ENCODE results near the gene BTBD6. TPM values are rescaled to one million over a fixed set of nuclear protein-coding genes. Genes with fewer than 3 reads are reported as not detected.

Gene BTBD6
- total and polyA plus RNA-seq, 9 of the 15 experiments (the other 6 are each of a cell fraction or from before 2014, with no cell fraction given) = not detected

- no peak for TF ChIP-seq THRAP3 (IDR thresholded peaks at IDR 0.05; ENCODE audit: borderline replicate concordance)
- no peak for TF ChIP-seq ARID3A (IDR thresholded peaks at IDR 0.05; ENCODE audit: borderline replicate concordance, low read depth, low read length)
- no peak for TF ChIP-seq DPF2 (IDR thresholded peaks at IDR 0.05)
- TF ChIP-seq RBM17 (IDR thresholded peaks at IDR 0.05; ENCODE audit: borderline replicate concordance, low read depth, low read length) = no peak
- TF ChIP-seq SIRT6 (IDR thresholded peaks at IDR 0.05; ENCODE audit: low read depth, low read length) = no peak
- no peak for TF ChIP-seq ZNF436 (CRISPR knock-in tag; IDR thresholded peaks at IDR 0.05)
- no peak for TF ChIP-seq KHSRP (IDR thresholded peaks at IDR 0.05)
Observed at GRCh38 chr14:105224845-105225570, 23.3 kb upstream of the BTBD6 start (continued).

- in situ Hi-C loops (cut with MboI) (no loop called here), intact Hi-C loops (cut with micrococcal nuclease) (no loop called here)
- 94% methylated on average over 5 of the region's 10 CpGs for WGBS (ENCODE audit: insufficient coverage, low coverage, missing lambda C conversion rate)
Observed at GRCh38 chr14:105226198-105226597, 22.1 kb upstream of the BTBD6 start.

More at GRCh38 chr14:105226198-105226597, 22.1 kb upstream of the BTBD6 start:
- no peak for TF ChIP-seq MLX (CRISPR knock-in tag; conservative IDR thresholded peaks at IDR 0.05)
- peaks cover 0 to 5% of the 10 kb centered on the region in 2 experiments; a peak in 1 of 5 replicates for H3K4me1 ChIP-seq (replicated peaks in 1 of 2; ENCODE audit: control insufficient read depth in 2 of 2, insufficient read depth in 2 of 2, low read length in 2 of 2)
- no peaks in the 10 kb centered on the region for H3K9me3 ChIP-seq (replicated peaks; ENCODE audit: control insufficient read depth, insufficient read depth, low read depth, low read length)
- DNase-seq (ENCODE audit: extremely low read depth in 1 of 4, low spot score in 3 of 4) (no peak), FAIRE-seq (no peak), ATAC-seq (no peak)
- BruUV-seq (replicated peaks) = no TSS peak
- no peaks in the 10 kb centered on the region for H3K27me3 ChIP-seq (ENCODE audit: control insufficient read depth in 2 of 2, insufficient read depth in 2 of 2, low read length in 2 of 2)
- H3K27ac ChIP-seq (ENCODE audit: extremely low read depth, low read depth, low read length) = no peak overlapping the region
- H3K4me2 ChIP-seq (ENCODE audit: insufficient read depth, low read length) = no peak overlapping the region
- H2AFZ ChIP-seq (ENCODE audit: low read depth, low read length) = no peak overlapping the region
- H4K20me1 ChIP-seq (replicated peaks; ENCODE audit: control insufficient read depth, insufficient read depth, low read length) = no peaks in the 10 kb centered on the region
- no peak overlapping the region for H3K4me3 ChIP-seq
- H3K9me1 ChIP-seq (ENCODE audit: control insufficient read depth, insufficient read depth, low read length) = no peaks in the 10 kb centered on the region
- no peak overlapping the region; a peak in 1 of 4 replicates for H3K9ac ChIP-seq (ENCODE audit: insufficient read depth in 1 of 2, low read depth in 2 of 2, low read length in 2 of 2)
- POLR2A ChIA-PET = no interaction called here
- peaks cover 18% of the 10 kb centered on the region; the same call in 1 of the 3 replicates for H3K36me3 ChIP-seq (ENCODE audit: control insufficient read depth, insufficient read depth, low read length)
- H3K79me2 ChIP-seq (ENCODE audit: control insufficient read depth, insufficient read depth, low read length) = no peaks in the 10 kb centered on the region
- CTCF ChIA-PET (ENCODE audit: low intra/inter-chr PET ratio) = no interaction called here
